ENCODE measurements around the gene STAM. TPM values are rescaled to one million over a fixed set of nuclear protein-coding genes. Genes with fewer than 3 reads are reported as not detected.

The STAM gene
- total RNA-seq, 1 donor from 2014 or later = 16.0 TPM

- intact Hi-C loops (cut with DNase I) = no loop called here
- H3K9me3 ChIP-seq = no peaks in the 10 kb centered on the region
- H3K36me3 ChIP-seq = no peaks in the 10 kb centered on the region
- no peaks in the 10 kb centered on the region for H3K4me1 ChIP-seq
- H3K4me3 ChIP-seq = no peak overlapping the region
- no peak for DNase-seq (ENCODE audit: extremely low spot score in 2 of 2)
- H3K27ac ChIP-seq = no peak overlapping the region
- no peak for TF ChIP-seq CTCF (IDR thresholded peaks at IDR 0.05)
- TF ChIP-seq POLR2AphosphoS5 (IDR thresholded peaks at IDR 0.05; ENCODE audit: insufficient read depth in 1 of 2, low read depth in 1 of 2) = no peak
- no peak for TF ChIP-seq POLR2A (IDR thresholded peaks at IDR 0.05)
- H3K27me3 ChIP-seq = no peaks in the 10 kb centered on the region
These were observed 112.7 kb downstream of the STAM start for GRCh38 chr10:17756557-17757217.

- Histone ChIP-seq H3K9me3 (no peaks in the 10 kb centered on the region), H3K27ac (no peak overlapping the region), H3K36me3 (no peaks in the 10 kb centered on the region), H3K4me3 (no peak overlapping the region), H3K4me1 (no peaks in the 10 kb centered on the region), H3K27me3 (no peaks in the 10 kb centered on the region)
- no peak for DNase-seq (ENCODE audit: extremely low spot score in 2 of 2)
- TF ChIP-seq CTCF (IDR thresholded peaks at IDR 0.05) = no peak
- no peak for TF ChIP-seq POLR2A (IDR thresholded peaks at IDR 0.05)
- no peak for TF ChIP-seq POLR2AphosphoS5 (IDR thresholded peaks at IDR 0.05; ENCODE audit: insufficient read depth in 1 of 2, low read depth in 1 of 2)
- intact Hi-C loops (cut with DNase I) = no loop called here
These were observed 114.2 kb downstream of the STAM start for GRCh38 chr10:17758200-17758599.

GRCh38 chr10:17758896-17759295 lies 114.9 kb downstream of the STAM start:
- intact Hi-C loops (cut with DNase I) = no loop called here
- H3K27ac ChIP-seq = no peak overlapping the region
- no peaks in the 10 kb centered on the region for H3K36me3 ChIP-seq
- H3K9me3 ChIP-seq = no peaks in the 10 kb centered on the region
- DNase-seq (ENCODE audit: extremely low spot score in 2 of 2) = no peak
- TF ChIP-seq POLR2AphosphoS5 (IDR thresholded peaks at IDR 0.05; ENCODE audit: insufficient read depth in 1 of 2, low read depth in 1 of 2) = peak in 1 of 2 donors; percentile 36
- TF ChIP-seq POLR2A (IDR thresholded peaks at IDR 0.05) = no peak
- TF ChIP-seq CTCF (IDR thresholded peaks at IDR 0.05) = no peak
- H3K4me3 ChIP-seq = no peak overlapping the region
- H3K27me3 ChIP-seq = no peaks in the 10 kb centered on the region
- no peaks in the 10 kb centered on the region for H3K4me1 ChIP-seq

GRCh38 chr10:17764142-17764541 lies 120.2 kb downstream of the STAM start:
- H3K4me1 ChIP-seq = no peaks in the 10 kb centered on the region
- H3K36me3 ChIP-seq = no peaks in the 10 kb centered on the region
- no peaks in the 10 kb centered on the region for H3K27me3 ChIP-seq
- H3K27ac ChIP-seq = no peak overlapping the region
- H3K9me3 ChIP-seq = no peaks in the 10 kb centered on the region
- H3K4me3 ChIP-seq = no peak overlapping the region
- DNase-seq (ENCODE audit: extremely low spot score in 2 of 2) = no peak
- TF ChIP-seq POLR2AphosphoS5 (IDR thresholded peaks at IDR 0.05; ENCODE audit: insufficient read depth in 1 of 2, low read depth in 1 of 2) (no peak), POLR2A (IDR thresholded peaks at IDR 0.05) (no peak), CTCF (IDR thresholded peaks at IDR 0.05) (no peak)
- intact Hi-C loops (cut with DNase I) = no loop called here

- H3K36me3 ChIP-seq = no peaks in the 10 kb centered on the region
- no peak for TF ChIP-seq POLR2AphosphoS5 (IDR thresholded peaks at IDR 0.05; ENCODE audit: insufficient read depth in 1 of 2, low read depth in 1 of 2)
- no peak for TF ChIP-seq CTCF (IDR thresholded peaks at IDR 0.05)
- no peak for TF ChIP-seq POLR2A (IDR thresholded peaks at IDR 0.05)
- no peak for DNase-seq (ENCODE audit: extremely low spot score in 2 of 2)
- H3K27me3 ChIP-seq = no peaks in the 10 kb centered on the region
- no peak overlapping the region for H3K4me3 ChIP-seq
- H3K4me1 ChIP-seq = no peaks in the 10 kb centered on the region
- no peaks in the 10 kb centered on the region for H3K9me3 ChIP-seq
- intact Hi-C loops (cut with DNase I) = no loop called here
- no peak overlapping the region for H3K27ac ChIP-seq
These were observed 121.7 kb downstream of the STAM start for GRCh38 chr10:17765602-17766001.

Data from vagina (tissue), 2 donors.